Brain microvascular endothelial cell (primary cell): Measurements from ENCODE around the gene ZFC3H1.

ENCODE experiments used
- DNase-seq: peaks from one replicate; pipeline ENCODE4 v3.0.0-alpha.2; 2020
- H3K27ac ChIP-seq: fragments of 250-450 bp; sonication (Bioruptor Pico); 2 replicates; pipeline ENCODE4 v1.5.1; 2020; ENCODE audit warnings: mild to moderate bottlenecking, moderate library complexity
- H3K27me3 ChIP-seq: fragments of 250-450 bp; sonication (Bioruptor Pico); replicated peaks from 2 replicates; pipeline ENCODE4 v1.5.1; 2020; ENCODE audit warnings: mild to moderate bottlenecking
- H3K36me3 ChIP-seq: fragments of 250-450 bp; sonication (Bioruptor Pico); replicated peaks from 2 replicates; pipeline ENCODE4 v1.5.1; 2020; ENCODE audit warnings: mild to moderate bottlenecking
- H3K4me3 ChIP-seq: 2 replicates; pipeline ENCODE4 v1.5.1; 2011; ENCODE audit warnings: low read depth, mild to moderate bottlenecking, control low read depth, low read length, moderate library complexity
- CTCF ChIP-seq: IDR thresholded peaks from 2 replicates; pipeline ENCODE4 v1.5.1; 2011; ENCODE audit warnings: low read depth, mild to moderate bottlenecking, moderate library complexity, low read length, control low read depth, inconsistent platforms; ENCODE audit errors: missing control alignments
- in situ Hi-C: cut with HindIII; loops from 2 replicates; pipeline ENCODE4 v1.10.0; 2017; ENCODE audit warnings: low sequenced_read_pairs, low pct_ligation_motif_present

ZFC3H1 gene

DNA sequence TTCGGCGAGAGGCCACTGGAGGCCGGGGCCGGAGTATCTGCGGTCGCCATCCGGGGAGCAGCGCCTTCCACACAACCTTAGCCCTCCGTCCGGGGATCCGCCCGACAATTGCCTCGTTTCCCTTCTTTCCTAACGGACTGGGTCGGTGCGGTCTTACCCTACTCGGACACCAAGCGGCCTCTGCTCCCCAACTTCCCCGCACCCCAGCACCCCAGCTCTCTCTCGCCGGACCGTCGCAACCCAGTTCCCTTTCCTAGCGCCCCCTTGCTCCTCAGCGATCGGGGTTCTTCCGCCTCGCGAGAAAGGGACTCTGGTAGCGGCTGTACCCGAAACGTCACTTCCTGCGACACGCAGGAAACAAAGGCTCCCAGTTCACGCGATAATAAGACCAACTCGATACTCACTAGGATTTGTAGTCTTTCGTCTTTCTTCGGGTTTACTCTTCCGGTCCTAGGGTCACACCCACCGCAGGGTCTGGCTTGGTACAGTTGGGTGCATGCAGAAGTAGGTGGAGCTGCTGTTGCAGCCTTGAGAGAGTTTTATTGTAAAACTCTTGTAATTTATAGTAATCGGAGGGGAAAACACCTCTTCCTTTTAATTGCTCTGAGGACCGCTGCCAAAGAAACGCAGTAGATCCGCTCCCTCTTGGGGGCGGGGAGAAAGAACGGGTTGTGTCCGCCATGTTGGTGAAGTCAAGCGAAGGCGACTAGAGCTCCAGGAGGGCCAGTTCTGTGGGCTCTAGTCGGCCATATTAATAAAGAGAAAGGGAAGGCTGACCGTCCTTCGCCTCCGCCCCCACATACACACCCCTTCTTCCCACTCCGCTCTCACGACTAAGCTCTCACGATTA, at the start of gene ZFC3H1, which contains the start of gene THAP2:
Gene ZFC3H1, minus strand, starts transcription at position 288 of the 850 bp plus-strand sequence. Its CDS starts 238 bp downstream, at position 50.
Gene THAP2, plus strand, starts transcription at position 741 of the 850 bp plus-strand sequence. CDS start 209 bp downstream, outside the sequence.
- peaks cover 11% of the 10 kb centered on the region for H3K36me3 ChIP-seq
- DNase-seq = peak; percentile 99
- in situ Hi-C loops = no loop called here
- H3K4me3 ChIP-seq = peak within 1 kb of the TSS; percentile 97
- peak; percentile 51 for TF ChIP-seq CTCF
- H3K27ac ChIP-seq = peak within 1 kb of the TSS; percentile 92
- no peaks in the 10 kb centered on the region for H3K27me3 ChIP-seq

GRCh38 chr12:71710276-71711125, 46.9 kb upstream of the ZFC3H1 start:
- peak; percentile 89 for DNase-seq

DNA sequence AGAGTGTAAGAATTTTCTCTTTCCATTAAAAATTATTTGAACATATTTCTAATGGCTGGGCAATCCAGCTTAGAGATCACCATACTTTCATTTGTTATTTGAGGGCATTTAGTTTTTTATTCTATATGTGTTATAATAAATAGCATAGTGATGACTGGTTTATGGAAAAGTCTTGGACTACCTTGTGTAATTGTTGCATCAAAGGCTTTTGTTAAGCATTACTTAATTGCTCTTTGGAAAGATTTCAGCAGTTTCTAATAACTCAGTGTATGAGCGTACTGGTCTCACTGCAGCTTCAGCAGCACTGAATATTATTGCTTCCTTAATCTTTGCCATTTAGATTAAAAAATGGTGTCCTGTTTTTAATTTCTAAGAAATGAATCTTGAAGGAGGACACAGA, 45.0 kb upstream of the ZFC3H1 start:
- in situ Hi-C loops = no loop called here
- Histone ChIP-seq H3K36me3 (no peaks in the 10 kb centered on the region), H3K27ac (no peak overlapping the region), H3K4me3 (no peak overlapping the region), H3K27me3 (no peaks in the 10 kb centered on the region)
- TF ChIP-seq CTCF = no peak
- no peak for DNase-seq

More at GRCh38 chr12:71710276-71711125, 46.9 kb upstream of the ZFC3H1 start:
- Histone ChIP-seq H3K27ac (peak overlapping the region; percentile 69), H3K4me3 (no peak overlapping the region), H3K36me3 (no peaks in the 10 kb centered on the region), H3K27me3 (no peaks in the 10 kb centered on the region)
- no peak for TF ChIP-seq CTCF
- in situ Hi-C loops = no loop called here

GRCh38 chr12:71704920-71705319, 41.3 kb upstream of the ZFC3H1 start:
- Histone ChIP-seq H3K27ac (no peak overlapping the region), H3K27me3 (no peaks in the 10 kb centered on the region), H3K4me3 (no peak overlapping the region), H3K36me3 (no peaks in the 10 kb centered on the region)
- in situ Hi-C loops = no loop called here
- no peak for DNase-seq
- TF ChIP-seq CTCF = no peak

DNA sequence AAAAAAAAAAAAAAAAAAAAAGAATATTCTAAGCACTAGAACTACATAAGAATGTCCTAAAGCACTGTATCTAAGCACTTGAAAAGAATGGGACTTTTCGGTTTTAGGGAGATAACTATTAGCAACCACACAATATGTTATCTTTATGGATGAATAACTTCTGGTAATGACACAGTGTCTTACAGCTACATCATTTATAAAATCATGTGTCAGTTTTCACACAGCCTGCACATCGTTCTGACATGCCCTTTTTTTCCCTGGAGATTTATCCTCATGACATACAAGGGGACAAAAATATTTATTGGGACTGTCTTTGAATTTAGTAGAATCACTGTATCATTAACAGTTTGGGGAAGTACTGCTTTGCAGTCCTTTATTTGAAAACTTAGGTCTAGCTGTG, 39.6 kb upstream of the ZFC3H1 start:
- no peaks in the 10 kb centered on the region for H3K27me3 ChIP-seq
- H3K36me3 ChIP-seq = no peaks in the 10 kb centered on the region
- in situ Hi-C loops = no loop called here
- H3K4me3 ChIP-seq = no peak overlapping the region
- no peak overlapping the region for H3K27ac ChIP-seq
- no peak for TF ChIP-seq CTCF
- DNase-seq = no peak
